Measurements from ENCODE around the gene POC1A.

POC1A gene

DNA sequence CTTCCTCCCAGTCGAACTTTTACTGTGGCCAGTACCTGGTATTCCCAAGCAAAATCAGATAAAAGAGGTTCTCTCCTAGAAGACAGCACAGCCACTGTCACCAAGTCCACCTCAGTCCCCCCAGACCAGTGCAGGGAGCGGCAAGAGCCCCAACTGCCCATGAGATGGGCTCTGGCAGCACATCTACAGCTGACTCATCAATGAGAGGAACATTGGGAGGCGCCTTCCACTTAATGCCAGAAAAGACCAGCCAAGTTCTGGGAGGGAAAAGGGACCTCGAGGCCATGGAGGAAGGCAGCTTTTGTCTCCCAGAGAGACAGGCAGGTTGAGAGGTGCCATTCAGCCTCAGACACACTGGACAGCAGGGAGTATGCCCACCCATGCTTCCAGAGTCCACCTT is 28.2 kb downstream of the POC1A start:
- no peak for FAIRE-seq

DNA sequence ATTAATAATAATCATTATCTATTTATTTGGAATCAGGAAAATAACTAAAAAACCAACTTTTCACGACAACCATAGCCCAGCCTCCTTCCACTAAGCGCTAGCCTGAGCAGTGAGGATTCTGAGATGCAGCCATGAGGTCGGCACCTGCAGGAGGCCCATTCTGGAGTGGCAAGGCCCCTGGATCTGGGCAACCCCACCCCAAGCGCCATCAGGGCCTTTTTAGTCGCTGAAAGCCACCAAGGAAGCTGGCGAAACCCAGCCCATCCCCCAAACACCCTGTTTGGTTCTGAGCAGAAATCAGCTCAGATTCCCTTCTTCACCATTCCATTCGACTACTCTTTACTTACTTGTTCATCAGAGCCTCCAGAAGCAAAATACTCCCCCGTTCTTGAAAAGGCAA is 29.5 kb downstream of the POC1A start:
- FAIRE-seq, result no peak

DNA sequence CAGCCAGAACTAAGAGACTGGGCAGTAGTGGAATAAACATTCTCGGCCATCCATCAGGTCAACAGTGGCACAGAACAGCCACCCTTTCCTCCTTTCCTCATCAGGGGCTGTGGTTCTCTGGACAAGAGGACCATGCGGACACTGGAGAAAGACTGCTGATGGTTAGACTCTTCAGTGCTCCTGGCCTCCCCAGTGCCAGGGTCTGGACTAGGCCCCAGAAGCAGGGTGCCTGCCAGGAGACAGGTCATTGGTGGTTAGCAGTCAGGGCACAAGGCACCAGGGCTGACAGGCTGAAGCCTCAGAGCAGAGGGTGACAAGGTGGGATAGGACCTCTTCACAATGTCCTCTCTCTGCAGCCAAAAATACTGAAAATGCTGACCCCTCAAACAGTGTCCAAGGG is 30.1 kb downstream of the POC1A start:
- FAIRE-seq, result no peak

DNA sequence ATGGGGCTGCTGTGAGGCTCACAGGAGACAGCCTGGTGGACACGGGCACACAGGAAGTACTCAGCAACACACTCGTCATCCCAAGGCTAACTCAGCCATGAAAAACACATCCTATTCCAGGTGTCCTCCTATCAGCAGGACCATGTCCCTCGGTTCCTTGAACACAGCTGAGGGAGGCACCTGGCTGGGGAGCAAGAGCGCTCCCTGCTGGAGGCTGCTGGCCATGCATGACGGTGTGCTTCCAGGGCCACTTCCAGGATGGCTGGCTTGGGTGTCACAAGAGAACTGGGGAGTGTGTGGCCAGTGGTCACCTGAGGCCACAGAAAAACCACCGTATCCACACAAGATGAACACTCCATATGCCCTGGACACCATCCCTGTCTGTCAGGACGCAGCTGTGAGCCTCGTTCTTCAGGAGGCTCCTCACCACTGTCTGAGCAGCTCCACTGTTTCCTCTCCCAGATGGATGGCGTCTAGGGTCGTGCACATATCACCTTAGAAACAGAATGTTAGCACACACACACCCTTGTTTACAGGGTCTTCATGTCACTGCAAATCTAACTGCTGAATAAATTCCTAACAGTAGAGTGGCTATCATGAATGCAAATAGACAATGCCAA is 31.0 kb downstream of the POC1A start:
- FAIRE-seq, result no peak

DNA sequence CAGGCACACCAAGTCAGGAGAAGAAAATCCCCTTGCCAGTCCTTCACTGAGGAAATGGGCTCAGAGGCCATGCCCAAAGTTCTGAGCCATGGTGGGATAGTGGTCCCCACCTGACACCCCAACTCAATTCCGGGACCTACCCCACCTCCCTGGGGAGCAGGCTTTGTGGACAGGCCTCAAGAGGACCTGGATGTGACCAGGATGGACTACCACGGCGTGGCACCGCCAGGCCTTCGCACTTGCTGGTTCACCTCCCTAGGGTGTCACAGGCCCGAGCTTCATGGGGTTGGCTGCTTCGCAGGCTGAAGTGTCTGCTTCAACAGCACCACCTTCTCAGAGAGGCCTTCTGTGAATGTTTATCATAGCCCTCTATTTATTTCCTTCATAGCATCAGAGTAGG is 31.7 kb downstream of the POC1A start:
- FAIRE-seq, result no peak

DNA sequence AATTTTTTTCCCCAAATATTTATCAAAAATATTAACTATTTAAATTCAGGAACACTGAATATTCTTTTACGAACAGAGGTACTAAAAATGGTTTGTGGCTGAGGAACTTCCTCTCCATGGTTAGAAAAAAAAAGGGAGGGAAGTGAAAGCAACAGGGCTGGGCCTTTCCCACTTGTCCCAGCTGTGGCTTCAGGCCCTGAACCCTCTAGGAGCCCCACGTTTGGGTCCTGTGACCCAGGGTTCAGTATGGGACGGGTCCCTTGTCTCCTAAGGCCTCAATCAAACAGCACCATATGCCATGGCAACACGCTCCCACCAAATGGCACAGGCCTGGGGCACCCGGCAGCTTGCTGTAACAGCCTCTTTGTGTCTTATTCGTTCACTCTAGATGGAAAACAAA is 32.4 kb downstream of the POC1A start:
- FAIRE-seq, result no peak

DNA sequence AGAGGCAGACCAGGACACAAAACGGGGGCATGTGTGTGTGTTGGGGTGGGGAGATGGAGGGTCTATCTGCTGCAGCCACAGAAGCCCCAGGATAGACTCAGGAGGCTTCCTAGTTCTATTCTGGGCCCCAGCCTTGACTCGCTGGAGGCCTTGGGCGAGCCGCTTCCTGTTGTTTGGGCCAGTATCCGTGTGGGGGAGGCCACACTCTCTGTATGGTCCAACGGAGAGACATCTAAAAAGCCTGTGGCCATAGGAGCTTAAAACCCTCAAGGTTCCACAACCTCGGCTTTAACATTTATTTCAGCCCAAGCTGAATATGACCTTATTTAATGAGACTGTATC is 32.8 kb downstream of the POC1A start:
- no peak for FAIRE-seq

DNA sequence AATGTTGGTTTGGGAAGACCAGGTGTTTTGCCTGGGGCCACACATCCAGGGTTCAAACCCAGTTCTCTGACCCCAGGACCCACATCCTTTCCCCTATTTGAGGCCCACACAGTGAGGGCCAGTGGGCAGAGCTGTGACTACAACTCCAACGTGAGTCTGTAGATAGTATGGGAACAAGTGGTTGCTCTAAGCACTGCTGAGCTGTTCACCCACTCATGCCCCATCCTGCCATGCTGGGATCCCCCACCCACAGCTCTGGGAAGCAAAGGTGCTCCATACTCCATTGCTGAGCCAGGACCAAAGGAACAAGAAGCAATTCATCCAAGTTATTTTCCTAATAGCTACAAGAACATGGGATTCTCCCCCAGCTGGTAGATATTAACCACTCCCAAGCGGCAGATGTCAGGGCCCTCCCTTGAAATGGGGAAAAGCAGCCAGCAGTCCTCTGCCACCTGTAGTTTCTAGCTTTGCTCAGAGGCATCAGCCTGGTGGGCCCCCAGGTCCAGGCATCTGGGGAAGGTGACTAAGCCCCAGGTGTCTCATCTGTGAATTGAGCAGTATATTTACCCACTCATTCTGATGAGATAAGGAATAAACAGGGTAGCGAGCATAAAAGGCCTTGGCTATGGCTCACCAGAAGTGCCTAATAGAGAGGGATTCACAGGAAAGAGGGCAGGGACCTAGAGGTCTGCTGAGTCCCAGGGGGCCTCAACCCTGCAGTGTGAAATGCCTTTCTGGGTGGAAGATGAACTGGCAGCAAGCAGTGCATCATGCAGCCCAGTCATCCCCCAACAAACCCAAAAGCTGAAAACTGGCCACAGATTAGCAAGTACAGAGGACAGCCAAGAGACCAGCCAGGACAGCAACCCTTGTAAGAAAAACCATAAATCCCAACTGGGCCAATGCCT is 33.4 kb downstream of the POC1A start:
- FAIRE-seq, result no peak

DNA sequence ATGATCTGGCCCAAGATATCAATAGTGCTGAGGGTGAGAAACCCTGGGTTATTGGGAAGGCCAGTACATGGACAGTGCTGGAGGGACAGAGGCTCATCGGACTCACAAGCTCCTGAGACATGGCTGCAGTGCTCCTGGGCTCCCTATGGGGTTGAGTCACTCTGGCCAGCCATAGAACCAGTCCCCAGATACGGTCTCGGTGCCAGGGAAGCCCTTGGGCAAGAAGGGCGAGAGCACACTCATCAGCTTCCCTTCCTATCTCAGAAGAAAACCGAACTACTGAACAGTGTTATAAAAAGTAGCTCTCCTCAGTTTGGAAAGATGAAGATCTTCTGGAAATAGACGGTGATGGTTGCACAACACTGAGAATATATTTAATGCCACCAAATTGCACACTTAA is 34.4 kb downstream of the POC1A start:
- no peak for FAIRE-seq

DNA sequence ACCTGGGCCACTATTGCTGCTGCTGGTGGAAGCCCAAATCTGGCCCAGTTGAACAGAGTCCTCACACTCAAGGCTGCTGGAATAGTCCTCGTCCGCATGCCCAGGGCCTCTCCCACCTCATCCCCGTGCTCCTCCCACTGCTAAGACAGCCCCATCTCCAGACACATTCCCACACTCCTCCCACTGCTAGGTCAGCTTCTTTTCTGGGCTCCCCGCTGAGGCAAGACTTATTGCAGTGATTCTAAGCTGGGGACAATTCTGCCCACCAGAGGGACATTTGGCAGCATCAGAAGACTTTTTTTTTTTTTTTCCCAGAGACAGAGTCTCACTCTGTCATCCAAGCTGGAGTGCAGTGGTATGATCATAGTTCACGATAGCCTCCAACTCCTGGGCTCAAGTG is 35.1 kb downstream of the POC1A start:
- no peak for FAIRE-seq

DNA sequence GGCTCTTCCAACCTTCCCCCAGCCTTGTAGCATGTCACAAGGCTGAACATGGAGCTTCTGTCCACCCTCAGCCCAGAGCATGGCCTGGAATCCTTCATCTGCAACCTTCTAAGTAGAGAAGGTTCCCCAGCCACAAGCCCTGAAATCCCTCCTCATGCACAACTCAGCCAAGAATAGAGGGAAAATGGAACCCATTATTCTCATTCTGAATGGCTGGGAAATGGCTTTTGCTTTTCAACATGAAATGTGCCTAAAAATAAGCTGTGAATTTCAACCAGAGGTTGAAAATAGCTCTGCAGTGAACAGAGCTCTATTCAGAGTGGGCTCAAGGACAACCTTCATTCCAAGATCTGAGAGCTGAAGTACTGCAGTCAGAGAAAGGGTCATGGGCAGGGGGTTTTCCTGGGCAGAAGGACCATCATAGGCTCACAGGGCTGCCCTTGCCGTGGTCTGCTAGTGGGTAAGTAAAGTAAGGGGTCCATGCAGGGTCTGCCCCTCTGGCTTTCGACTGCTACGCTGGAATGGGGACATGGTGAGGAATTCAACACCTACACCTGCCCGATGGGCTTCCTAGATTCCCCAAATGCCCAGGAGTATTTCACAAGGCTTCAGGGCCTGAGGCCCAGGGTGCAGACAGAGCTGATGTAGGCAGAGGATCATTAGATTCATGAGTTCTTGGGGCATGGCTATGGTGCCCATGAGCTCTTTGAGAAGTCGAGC is 35.9 kb downstream of the POC1A start:
- FAIRE-seq, result no peak

DNA sequence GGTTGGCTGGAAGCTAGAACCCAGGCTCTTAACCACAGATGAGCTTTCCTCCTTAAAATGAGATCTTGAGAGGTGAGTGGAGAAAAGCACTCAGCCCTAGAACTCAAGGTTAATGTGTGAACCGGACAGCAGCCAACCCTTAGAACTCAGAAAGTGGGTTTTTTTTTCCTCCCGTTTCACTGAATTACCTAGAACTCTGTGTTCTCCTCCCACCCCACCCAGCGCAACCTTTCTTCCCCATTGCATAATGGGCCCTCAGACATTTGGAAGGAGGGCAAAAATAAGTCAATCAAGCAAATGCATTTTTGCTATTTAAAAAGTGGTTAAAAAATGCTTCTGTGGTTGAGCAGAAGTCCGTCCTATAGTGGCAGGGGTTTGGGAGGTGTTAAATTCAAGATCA is 36.7 kb downstream of the POC1A start:
- FAIRE-seq, result no peak

DNA sequence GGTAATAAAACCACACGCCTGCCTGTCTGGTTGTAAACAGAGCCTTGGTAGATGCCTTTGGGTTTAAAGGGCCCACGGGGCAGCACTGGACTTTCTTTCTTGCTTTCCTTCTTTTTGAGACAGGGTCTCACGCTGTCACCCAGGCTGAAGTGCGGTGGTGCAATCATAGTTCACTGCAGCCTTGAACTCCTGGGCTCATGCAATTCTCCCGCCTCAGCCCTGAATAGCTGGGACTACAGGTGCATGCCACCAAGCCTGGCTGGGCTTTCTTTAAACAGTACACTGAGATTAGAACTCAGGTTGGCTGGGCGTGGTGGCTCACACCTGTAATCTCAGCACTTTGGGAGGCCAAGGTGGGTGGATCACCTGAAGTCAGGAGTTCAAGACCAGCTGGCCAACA is 42.2 kb downstream of the POC1A start:
- no peak for FAIRE-seq

DNA sequence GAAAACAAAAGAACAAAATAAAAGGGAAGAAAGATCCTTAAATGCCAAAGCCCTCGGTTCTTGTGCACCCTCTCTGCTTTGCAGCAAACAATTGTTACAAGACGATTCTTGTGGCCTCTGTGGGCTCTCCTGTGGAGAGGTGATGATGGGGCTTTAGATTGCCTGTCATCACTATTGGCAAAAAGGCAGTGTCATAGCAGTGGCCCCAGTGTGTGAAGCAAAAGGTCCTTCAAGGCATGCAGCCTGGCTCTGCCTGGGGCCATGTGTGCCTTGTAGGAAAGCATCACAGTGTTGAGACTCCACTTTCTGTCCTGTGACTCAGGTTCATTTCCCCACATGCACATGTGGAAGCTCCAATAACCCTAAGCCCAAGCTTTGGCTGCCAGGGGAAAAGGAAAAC is 43.7 kb downstream of the POC1A start:
- FAIRE-seq, result no peak

DNA sequence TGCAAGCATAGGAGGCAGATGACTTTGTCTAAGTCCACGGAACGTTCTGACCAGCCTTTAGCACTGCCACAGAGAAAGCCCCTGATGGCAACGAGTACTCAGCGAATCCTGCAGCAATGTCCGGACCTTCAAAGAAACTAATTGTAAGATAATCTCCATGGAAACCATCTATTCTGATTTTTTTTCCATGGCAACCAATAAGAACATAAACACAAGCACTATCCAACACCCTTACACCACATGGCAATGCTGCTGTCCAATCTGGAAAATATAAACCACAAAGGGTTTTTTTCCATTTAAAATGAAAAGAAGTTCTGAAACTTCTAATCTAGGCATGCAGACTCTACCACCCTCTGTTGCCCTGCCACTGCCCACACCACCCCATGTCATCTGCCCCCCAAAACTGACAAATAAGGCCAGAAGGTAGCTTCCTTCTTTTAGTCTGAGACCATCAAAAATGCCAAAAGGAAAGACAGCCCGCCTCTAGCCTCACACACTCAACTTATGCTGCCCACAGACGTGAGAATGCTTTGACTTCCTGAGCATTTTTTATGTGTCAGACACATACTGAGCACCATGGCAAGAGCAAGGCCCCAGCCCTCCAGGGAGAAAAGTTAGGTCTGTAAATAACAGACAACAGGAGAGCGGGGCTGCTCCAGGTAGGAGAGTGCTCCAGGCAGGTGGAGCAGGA is 44.5 kb downstream of the POC1A start:
- no peak for FAIRE-seq

DNA sequence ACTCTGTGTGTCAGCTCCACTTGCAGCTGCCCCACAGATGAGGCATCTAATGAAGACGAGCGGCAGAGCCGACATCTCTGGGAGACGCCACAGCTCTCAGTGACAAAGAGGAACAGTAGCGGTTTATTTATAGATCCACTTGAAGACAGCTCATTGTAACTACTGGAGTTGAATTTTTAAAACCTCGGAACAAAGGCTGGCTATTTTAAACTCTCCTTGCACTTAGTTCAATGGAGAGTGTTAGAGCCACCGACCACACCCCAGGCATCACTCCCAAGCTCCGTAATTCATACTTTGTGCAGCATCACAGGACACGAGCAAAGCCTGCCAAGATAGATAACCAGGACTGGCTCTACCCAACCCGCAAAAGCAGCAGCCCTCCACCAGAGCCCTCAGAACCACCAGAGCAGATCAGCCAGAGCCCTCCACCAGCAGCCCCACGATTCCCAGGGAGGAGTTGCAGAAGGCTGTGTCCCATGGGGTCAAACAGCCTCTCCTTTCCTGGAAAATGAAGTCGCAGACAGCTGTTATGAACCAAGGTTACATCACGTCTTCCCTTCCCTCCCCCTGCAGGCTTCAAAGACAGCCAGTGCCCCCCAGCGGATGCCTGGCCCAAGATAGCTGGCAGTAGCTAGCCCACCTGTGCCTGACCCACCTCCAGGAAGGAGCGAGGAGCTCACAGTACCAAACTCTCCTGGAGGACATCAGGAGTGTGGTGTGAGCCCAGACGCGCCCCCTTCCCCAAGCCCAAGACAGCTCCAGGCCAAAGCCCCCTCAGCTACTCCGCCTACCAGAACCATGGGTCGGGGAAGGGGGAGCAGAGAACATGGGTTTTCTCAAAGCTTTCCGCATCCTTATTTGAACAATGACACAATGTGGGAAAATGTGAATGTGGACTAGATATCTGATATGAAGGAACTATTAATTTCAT is 45.7 kb downstream of the POC1A start:
- FAIRE-seq, result no peak

DNA sequence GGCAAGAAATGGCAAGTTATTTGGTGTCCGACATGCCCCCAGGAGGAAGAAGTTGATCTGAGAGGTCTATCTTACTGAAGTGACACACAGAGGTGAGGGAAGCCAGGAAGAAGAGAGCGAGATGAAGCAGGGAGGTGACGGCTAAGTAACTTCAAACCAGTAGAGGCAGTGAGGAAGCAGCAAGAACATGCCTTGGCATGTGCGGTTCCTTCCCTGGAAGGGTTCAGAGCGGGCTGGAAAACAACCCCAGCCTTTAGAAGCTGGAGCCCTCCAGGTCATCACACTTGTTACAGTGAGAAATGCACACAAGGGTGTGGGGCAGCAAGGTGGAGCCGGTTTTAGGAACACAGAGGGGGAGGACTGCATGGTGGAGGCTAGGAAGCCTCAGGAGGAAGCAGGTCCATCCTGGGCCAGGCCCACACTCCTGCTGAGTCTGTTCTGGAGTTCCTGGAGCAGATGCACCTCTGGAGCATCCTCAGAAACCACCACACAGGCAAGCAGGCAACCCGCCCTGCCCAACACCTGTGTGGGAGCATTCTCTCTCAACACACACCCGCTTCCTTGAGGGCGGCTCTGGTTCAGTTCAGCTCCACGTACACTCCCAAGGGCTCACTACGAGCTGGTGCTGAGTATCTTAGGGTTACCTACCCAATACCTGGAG is 47.1 kb downstream of the POC1A start:
- FAIRE-seq, result no peak

DNA sequence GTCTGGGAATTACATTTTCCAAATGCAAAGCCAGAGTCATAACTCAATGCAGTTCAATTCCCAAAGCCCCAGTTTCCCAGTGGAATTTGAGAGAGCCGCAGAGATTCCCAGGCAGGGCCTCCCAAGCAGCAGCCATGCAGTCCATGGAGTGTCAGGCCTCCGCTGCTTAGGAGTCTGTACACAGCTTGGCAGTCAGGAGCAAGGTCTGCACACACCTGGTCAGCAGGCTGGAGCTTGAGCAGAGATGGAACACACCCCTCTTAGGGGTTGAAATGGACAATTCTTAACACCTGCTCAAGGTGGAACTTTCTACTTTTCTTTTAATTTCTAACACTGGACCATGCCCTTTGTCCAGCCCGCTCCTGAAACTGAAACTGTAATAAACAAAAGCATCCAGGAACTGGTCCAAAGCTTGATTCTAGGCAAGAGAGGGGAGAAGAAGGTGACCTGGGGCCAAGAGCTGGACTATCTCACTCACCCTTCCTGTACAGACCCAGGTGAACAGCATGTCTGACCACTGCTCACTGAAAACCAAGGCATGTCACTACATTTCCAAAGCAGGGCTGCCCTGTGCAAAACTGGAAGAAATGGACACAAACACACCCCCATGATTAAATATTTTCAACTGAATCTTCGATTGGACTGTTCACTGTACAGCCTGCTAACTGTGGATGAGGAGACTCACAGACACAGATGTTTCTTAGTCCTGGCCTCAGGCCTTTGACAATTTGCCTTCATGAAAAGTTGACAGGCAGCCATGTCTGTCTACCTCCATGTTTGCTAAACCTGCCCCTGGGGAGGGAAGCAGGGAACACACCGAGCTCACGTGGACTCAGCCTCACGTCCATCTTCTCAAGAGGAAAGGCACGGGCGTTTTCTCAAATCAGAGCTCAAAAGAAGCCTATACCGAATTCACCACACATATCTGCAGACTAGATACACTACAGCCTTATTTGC is 49.3 kb downstream of the POC1A start:
- no peak for FAIRE-seq

DNA sequence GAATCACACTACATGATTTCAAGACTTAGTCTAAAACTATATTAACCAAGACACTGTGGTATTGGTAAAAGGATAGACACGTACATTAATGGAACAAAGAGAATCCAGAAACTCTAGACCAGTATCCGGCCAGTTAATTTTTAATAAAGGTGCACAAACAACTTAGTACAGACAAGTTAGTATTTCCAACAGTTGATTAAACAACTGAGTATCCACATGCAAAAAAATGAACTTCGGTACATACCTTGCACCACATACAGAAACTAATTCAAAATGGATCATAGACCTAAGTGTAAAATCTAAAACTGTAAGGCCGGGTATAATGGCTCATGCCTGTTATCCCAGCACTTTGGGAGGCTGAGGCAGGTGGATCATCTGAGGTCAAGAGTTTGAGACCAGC is 51.3 kb downstream of the POC1A start:
- FAIRE-seq, result no peak

DNA sequence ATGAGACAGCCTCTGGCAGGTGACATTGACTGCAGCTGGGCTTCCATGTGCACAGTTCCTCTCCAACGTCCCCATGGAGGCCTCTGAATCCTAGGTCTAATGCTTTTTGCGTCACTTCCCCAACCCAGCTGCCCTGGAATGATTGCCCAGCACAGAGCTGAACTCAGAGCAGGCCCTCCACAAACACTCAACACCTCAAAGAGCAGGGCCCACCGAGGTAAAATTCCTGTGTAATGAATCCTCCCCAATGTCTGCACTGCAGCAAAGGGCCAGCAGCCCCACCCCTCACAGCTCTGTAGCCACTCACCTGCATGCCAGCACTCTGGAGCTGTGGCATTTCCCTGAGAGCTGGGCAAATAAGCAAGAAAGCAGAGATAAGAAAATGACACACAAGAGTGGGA is 55.2 kb downstream of the POC1A start:
- no peak for FAIRE-seq
